ENCODE data around the gene HNF4A.

The HNF4A gene

GRCh38 chr20:44406572-44407137 is 51.2 kb downstream of the HNF4A start:
- DNase-seq = no peak

GRCh38 chr20:44407402-44408184 is 52.1 kb downstream of the HNF4A start:
- DNase-seq = no peak

DNA sequence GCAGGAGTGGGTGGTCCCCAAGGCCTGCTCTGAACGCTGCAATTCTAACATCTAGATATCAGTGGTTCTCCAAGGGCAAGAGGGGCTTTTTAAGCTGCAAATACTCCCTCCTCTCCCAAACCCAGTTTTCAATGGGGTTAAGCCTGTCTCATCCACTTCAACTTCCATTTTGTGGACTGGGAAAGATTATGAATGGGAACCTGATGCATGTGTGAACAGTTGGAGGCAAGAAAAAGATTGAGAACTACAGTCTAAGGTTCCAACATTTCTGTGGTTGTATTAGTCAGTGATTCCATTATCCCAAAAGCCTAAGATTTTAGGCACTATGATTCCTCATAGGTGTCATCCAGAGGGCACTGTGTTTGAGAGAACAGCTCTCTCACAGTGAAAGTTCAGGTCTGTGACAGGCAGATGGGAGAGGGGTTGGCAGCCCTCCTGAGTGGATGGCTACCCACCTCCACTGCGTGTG is 53.7 kb downstream of the HNF4A start:
- no peak for DNase-seq

GRCh38 chr20:44410583-44411019 is 55.1 kb downstream of the HNF4A start:
- DNase-seq = no peak

DNA sequence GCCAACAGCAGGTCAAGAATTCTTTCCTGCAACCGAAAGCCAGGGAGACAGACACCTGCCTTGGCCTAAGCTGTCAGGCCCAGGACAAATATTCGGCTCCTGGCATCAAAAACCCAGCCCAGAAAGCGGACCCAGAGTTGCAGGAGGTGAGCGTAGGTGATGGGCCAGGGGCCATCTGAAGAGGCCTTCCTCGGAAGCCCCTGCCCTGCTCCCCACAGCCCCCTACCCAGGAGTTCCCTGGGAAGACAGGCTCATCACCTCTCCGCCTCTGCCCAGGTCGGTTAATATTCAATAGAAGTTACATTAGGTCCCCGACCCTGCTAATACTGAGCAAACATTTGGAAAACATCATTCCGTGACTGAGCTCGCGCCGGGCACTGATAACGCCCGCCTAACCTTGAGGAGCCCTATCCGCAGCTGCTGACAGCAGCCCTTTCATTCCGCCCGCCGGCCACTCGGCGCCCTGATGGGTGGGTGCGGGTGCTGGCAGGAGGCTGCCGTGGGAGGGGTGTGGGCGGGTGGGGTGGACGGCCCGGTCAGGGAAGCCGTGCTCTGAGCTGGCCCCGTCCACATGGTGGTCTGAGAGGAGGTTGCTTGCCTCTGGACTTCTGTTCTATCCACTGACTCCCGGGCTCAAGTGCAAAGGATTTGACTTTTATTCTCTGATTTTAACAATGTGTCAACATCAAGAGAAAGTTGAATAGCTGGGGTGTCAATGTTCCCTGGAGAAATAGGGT is 55.7 kb downstream of the HNF4A start:
- no peak for DNase-seq

DNA sequence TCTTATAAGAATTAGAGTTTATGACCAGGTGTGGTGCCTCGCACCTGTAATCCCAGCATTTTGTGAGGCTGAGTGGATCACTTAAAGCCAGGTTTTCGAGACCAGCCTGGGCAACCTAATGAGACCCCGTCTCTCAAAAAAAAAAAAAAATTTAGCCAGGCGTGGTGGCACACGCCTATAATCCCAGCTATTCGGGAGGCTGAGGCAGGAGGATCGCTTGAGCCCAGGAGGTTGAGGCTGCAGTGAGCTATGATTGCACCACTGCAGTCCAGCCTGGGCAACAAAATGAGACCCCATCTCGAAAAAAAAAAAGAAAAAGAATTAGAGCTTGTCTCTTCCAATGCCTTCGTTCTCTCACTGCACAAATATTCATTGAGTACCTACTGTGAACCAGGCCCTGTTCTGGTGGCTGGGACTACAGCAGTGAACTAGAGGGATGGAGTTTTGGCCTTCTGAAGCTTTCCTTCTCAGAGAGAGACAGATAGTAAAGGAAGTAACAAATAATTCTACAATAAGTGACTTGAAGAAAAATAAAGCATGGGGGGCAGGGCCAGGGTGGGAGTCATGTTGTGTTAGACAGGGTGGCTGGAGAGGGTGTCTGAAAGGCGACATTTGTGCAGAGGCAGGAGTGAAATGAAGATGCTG is 56.4 kb downstream of the HNF4A start:
- DNase-seq = no peak

- no peak for DNase-seq
Measured at GRCh38 chr20:44412402-44413144, 57.1 kb downstream of the HNF4A start.

- DNase-seq = no peak
Measured at GRCh38 chr20:44413575-44414345, 58.3 kb downstream of the HNF4A start.

GRCh38 chr20:44414346-44414714 is 58.8 kb downstream of the HNF4A start:
- DNase-seq = no peak

DNA sequence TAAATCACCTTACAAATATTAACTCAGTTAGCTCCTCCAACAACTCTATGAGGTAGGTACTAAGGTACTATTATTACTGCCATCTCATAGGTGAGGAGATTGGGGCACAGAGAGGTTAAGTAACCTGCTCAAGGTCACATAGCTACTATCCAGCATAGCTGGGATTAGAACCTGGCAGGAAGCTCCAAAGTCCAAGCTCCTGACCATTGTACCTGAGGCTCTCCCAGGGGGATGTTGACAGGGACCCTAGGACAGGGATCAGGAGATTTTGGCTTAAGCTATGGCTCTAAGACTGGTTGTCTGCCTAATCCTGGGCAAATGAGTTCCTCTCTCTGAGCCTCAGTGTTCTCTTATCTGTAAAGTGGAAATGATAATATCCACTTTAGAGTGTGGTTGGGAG is 59.3 kb downstream of the HNF4A start:
- DNase-seq = no peak

DNA sequence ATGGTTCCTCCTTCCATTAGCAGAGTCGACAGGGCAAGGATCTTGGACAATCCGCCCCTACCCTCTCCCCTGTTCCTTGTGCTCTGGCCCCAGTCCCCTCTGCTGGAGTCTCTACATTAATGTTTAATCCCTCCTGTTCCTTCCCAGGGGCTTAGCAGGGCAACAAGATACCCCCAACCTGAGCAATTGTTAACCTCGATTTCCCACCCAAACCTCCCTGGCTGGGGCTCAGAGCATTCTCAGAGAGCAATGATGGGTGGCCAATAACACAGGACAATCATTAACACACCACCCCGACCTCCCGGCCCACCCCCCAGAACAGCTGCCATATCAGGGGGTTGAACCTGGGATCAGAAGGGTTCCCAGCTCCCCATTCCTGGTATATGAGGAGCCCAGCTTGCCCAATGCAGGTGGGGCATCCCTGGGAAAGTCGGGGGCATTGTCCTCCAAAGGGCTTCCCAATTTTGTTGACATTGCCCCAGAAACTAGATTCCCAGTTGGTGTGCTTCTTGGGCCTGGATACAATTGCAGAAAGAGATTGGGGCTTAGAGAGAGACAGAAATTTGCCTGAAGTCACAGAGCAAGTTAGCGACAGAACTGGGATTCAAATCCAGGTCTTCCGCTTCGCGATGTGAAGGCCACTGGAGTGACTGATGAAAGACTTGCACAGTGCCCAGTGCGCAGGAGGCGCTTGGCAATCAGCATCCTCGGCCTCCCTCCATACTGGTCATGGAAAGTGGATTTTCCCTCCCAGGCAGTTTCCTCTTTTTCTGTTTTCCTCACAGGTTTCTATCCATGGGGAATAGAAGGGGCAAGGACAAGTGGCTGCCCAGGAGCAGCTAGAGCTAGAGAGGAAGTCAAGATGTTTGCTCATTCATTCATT is 60.6 kb downstream of the HNF4A start:
- no peak for DNase-seq

DNA sequence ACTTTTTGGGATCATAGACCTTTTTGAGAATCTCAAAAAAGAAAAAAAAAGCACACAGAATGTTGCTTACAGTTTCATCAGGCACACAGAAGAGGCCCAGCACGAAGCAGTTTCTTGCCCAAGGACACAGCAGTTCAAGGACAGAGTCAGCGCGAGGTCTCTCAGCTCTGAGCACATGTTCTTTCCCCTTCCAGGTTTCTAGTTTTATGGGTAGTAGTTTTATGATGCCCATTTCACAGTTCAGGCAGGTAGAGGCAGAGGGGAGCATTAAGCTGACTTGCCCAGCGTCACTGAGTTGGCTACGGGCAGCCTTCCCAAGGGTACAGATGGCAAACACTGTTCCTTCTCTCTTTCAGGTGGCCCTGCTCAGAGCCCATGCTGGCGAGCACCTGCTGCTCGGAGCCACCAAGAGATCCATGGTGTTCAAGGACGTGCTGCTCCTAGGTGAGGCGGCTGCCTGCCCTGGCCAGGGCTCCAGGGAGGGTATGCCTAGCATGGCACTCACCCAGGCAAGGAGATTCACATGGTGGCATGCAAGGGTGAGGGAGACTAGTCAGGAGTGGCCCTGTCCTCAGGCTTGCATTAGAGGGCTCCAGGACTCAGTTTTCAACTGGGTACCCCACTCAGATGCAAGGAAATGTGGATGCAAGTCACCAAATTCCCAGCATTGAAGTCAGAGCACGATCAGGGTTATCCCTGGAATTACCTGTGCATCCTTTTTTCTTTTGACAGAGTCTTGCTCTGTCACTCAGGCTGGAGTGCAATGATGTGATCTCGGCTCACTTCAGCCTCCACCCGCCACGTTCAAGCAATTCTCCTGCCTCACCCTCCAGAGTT is 62.8 kb downstream of the HNF4A start:
- DNase-seq = no peak

GRCh38 chr20:44419131-44419844 is 63.8 kb downstream of the HNF4A start:
- DNase-seq = no peak

DNA sequence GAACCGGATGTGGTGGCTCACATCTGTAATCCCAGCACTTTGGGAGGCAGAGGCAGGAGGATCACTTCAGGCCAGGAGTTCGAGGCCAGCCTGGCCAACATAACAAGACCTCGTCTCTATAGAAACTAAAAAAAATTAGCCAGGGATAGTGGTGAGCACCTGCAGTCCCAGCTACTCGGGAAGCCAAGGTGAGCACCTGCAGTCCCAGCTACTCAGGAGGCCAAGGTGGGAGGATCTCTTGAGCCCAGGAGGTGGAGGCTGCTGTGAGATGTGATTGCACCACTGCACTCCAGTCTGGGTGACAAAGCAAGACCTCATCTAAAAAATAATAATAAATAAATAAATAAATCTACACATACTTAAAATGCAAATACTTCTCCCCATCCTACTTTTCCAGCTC is 65.0 kb downstream of the HNF4A start:
- no peak for DNase-seq

- no peak for DNase-seq
Measured at GRCh38 chr20:44422083-44422482, 66.6 kb downstream of the HNF4A start.

DNA sequence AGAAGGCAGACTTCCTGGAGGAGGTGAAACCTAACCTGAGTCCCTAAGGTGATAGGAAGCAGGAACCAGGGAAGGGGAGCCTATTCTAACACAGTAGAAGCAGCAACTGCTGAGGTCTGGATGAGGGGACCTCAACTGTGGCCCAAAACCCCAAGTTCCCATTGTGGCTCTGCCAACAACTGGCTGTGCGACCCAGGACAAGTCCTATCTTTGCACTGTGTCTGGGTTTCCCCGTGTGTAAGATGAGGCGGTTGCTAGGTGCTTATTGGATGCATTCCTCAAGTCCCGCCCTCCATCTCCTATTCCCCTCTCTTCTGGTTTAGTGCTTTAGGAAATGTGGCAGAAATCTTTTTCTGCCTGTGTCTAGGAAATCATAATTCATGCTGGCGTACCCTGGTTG is 68.0 kb downstream of the HNF4A start:
- no peak for DNase-seq

GRCh38 chr20:44424039-44424495 is 68.6 kb downstream of the HNF4A start:
- DNase-seq = no peak

DNA sequence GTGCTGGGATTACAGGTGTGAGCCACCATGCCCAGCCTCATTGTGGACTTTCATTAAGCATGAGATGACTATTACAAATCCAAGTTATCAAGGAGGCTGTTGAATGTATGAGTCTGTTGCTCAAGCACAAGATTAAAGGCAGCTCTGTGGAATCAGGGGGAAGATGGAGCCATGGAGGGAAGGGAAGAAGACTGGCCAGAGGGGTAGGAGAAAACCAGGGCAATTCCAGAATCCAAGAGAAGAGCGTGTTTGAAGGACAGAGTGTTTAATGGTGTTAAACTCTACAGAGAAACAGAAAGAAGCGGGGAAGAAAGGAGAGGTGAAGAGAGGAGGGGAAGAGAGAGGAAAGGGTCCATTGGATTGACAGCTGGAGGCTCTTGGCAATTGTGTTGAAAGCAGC is 70.4 kb downstream of the HNF4A start:
- no peak for DNase-seq

All from CD4-positive, alpha-beta T cell treated with Interleukin-17A for 4 hours (primary cell).